Gastrocnemius medialis (tissue), 4 donors: ENCODE data around the gene LBHD2.

Source experiments
- CTCF ChIP-seq, 5 experiments: fragments of 450-650 bp in 3 of 5; fragments of 200-600 bp in 2 of 5; sonication (generic) in 2 of 5; IDR thresholded peaks in 4 of 5; conservative IDR thresholded peaks in 1 of 5; 1 replicate in 4 of 5; 2 replicates in 1 of 5; pipeline ENCODE4 v1.5.1; 2016 to 2019; ENCODE audit warnings: antibody characterized with exemption in 5 of 5, mild to moderate bottlenecking in 3 of 5, moderate library complexity in 3 of 5
- POLR2A ChIP-seq, 2 donors: fragments of 450-650 bp; IDR thresholded peaks; one replicate each; pipeline ENCODE4 v1.6.1; 2017; ENCODE audit warnings: antibody characterized with exemption in 2 of 2, mild to moderate bottlenecking in 2 of 2, moderate library complexity in 2 of 2

- TF ChIP-seq POLR2A (IDR thresholded peaks at IDR 0.05) (no peak), CTCF (IDR thresholded peaks at IDR 0.05 in 4 of 5, conservative IDR thresholded peaks at IDR 0.05 in 1 of 5) (no peak)
Observed at GRCh38 chr14:103130965-103131364, 47.0 kb downstream of the LBHD2 start.
